WTC11 (cell line): Measurements from ENCODE around the gene OGFOD1.

Experiments
- CREB1 ChIP-seq: sonication (generic); formaldehyde crosslinking; IDR thresholded peaks from 2 replicates; pipeline ENCODE4 v1.8.0; 2023; ENCODE audit warnings: mild to moderate bottlenecking, missing genetic modification reagents
- ELF4 ChIP-seq: sonication (generic); formaldehyde crosslinking; IDR thresholded peaks from 2 replicates; pipeline ENCODE4 v1.8.1; 2022; ENCODE audit warnings: low read depth, mild to moderate bottlenecking, moderate library complexity, missing genetic modification reagents
- JUN ChIP-seq: sonication (generic); formaldehyde crosslinking; IDR thresholded peaks from 2 replicates; pipeline ENCODE4 v1.8.0; 2023; ENCODE audit warnings: mild to moderate bottlenecking, missing genetic modification reagents
- TF ChIP-seq, protein P1 (sequence below): sonication (generic); formaldehyde crosslinking; IDR thresholded peaks from 2 replicates; pipeline ENCODE4 v1.8.0; 2023; ENCODE audit warnings: missing genetic modification reagents, mild to moderate bottlenecking, borderline replicate concordance
- TF ChIP-seq, protein P2 (sequence below): sonication (generic); formaldehyde crosslinking; IDR thresholded peaks from 2 replicates; pipeline ENCODE4 v1.8.1; 2023; ENCODE audit warnings: mild to moderate bottlenecking, missing genetic modification reagents
- TF ChIP-seq, protein P3 (sequence below): fragments of 200-600 bp; IDR thresholded peaks from 2 replicates; pipeline ENCODE4 v1.8.0; 2022; ENCODE audit warnings: antibody characterized with exemption

DNA sequence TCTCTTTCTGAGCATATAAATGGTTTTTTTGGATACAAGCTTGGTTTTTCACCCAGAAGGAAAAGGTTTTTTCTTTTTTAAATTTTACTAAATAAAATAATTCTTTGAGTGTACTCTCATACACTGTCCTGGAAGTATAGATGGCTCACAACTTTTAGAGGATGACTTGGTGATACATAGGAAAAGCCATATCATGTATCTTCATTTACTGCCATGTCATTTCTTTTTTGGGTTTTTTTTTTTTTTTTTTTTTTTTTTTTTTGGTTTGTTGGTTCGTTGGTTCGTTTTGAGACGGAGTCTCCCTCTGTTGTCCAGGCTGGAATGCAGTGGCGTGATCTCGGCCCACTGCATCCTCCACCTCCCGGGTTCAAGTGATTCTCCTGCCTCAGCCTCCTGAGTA lies 11.8 kb downstream of the OGFOD1 start:
- TF ChIP-seq, protein P1, sequence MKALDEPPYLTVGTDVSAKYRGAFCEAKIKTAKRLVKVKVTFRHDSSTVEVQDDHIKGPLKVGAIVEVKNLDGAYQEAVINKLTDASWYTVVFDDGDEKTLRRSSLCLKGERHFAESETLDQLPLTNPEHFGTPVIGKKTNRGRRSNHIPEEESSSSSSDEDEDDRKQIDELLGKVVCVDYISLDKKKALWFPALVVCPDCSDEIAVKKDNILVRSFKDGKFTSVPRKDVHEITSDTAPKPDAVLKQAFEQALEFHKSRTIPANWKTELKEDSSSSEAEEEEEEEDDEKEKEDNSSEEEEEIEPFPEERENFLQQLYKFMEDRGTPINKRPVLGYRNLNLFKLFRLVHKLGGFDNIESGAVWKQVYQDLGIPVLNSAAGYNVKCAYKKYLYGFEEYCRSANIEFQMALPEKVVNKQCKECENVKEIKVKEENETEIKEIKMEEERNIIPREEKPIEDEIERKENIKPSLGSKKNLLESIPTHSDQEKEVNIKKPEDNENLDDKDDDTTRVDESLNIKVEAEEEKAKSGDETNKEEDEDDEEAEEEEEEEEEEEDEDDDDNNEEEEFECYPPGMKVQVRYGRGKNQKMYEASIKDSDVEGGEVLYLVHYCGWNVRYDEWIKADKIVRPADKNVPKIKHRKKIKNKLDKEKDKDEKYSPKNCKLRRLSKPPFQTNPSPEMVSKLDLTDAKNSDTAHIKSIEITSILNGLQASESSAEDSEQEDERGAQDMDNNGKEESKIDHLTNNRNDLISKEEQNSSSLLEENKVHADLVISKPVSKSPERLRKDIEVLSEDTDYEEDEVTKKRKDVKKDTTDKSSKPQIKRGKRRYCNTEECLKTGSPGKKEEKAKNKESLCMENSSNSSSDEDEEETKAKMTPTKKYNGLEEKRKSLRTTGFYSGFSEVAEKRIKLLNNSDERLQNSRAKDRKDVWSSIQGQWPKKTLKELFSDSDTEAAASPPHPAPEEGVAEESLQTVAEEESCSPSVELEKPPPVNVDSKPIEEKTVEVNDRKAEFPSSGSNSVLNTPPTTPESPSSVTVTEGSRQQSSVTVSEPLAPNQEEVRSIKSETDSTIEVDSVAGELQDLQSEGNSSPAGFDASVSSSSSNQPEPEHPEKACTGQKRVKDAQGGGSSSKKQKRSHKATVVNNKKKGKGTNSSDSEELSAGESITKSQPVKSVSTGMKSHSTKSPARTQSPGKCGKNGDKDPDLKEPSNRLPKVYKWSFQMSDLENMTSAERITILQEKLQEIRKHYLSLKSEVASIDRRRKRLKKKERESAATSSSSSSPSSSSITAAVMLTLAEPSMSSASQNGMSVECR (CRISPR knock-in tag): no peak
- TF ChIP-seq, protein P2, sequence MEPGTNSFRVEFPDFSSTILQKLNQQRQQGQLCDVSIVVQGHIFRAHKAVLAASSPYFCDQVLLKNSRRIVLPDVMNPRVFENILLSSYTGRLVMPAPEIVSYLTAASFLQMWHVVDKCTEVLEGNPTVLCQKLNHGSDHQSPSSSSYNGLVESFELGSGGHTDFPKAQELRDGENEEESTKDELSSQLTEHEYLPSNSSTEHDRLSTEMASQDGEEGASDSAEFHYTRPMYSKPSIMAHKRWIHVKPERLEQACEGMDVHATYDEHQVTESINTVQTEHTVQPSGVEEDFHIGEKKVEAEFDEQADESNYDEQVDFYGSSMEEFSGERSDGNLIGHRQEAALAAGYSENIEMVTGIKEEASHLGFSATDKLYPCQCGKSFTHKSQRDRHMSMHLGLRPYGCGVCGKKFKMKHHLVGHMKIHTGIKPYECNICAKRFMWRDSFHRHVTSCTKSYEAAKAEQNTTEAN (CRISPR knock-in tag): no peak
- TF ChIP-seq CREB1 (no peak), JUN (no peak), ELF4 (CRISPR knock-in tag) (no peak)
- TF ChIP-seq, protein P3, sequence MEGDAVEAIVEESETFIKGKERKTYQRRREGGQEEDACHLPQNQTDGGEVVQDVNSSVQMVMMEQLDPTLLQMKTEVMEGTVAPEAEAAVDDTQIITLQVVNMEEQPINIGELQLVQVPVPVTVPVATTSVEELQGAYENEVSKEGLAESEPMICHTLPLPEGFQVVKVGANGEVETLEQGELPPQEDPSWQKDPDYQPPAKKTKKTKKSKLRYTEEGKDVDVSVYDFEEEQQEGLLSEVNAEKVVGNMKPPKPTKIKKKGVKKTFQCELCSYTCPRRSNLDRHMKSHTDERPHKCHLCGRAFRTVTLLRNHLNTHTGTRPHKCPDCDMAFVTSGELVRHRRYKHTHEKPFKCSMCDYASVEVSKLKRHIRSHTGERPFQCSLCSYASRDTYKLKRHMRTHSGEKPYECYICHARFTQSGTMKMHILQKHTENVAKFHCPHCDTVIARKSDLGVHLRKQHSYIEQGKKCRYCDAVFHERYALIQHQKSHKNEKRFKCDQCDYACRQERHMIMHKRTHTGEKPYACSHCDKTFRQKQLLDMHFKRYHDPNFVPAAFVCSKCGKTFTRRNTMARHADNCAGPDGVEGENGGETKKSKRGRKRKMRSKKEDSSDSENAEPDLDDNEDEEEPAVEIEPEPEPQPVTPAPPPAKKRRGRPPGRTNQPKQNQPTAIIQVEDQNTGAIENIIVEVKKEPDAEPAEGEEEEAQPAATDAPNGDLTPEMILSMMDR: no peak
